OCI-LY3 (cell line): ENCODE results near the gene CTDSPL.

ENCODE experiments used
- CTCF ChIP-seq: fragments of 200-600, 300-600 bp; sonication (generic); IDR thresholded peaks from 2 replicates; pipeline ENCODE4 v1.5.1; 2014; ENCODE audit warnings: antibody characterized with exemption, low read length, low read depth
- EZH2phosphoT487 ChIP-seq: fragments of 200-600 bp; shearing (Covaris generic); IDR thresholded peaks from 2 replicates; pipeline ENCODE4 v1.6.1; 2018; ENCODE audit warnings: antibody characterized with exemption, mixed run types, low read depth

- TF ChIP-seq CTCF, result no peak
- no peak for TF ChIP-seq EZH2phosphoT487
These were observed 10.2 kb downstream of the CTDSPL start for GRCh38 chr3:37871858-37872257.
